ENCODE results near the gene ING3. TPM values are rescaled to one million over a fixed set of nuclear protein-coding genes. Genes with fewer than 3 reads are reported as not detected.
A peak's percentile ranks its signal among the peaks of the same experiment; 100 is the strongest.

ING3 gene
- total RNA-seq, 1 donor from 2014 or later: 27.4 TPM

DNA sequence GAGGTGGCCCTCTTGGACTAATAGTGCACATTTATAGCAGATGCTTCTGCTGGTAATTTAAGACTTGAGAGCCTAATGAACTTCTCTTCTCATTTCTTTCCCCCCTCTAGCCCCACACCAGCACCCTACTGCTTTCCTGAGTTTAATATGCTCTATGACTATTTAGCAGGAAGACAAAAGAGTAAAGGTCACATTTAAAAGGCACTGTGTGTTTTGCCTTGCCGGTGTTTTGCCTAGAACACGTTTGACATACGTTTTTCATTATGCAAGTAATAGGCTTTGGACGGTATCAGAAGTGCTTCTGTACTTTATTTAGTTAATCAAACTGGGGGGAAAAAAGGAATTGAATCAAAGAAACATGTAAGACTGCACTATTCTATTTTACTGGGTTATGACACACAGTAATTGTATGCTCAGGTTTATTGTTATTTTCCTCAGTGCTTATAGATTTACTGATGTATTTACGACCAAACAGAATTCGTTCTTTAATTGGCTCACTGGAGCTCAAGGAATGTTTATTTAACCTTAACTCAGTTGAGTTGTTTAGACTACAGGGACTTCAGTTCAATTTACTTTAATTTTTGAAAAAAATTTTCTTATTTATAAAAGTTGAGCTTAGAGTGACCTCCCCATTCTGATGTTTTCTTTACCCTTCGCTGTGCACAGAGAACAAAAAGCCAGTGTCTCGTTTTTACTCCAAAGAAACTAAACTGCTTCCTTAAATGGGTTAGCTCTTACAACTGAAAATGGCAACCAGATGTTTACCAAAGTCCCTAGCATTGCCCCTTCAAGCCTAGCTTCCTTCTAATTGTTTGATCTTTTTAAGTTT is 73.3 kb downstream of the ING3 start:
- DNase-seq (ENCODE audit: low spot score, unreplicated experiment): no peak
- no peak overlapping the region for H3K4me3 Mint-ChIP-seq (ENCODE audit: low read depth)
- peaks cover 46% of the 10 kb centered on the region for H3K4me1 Mint-ChIP-seq (ENCODE audit: low read depth)
- TF ChIP-seq, protein P1, sequence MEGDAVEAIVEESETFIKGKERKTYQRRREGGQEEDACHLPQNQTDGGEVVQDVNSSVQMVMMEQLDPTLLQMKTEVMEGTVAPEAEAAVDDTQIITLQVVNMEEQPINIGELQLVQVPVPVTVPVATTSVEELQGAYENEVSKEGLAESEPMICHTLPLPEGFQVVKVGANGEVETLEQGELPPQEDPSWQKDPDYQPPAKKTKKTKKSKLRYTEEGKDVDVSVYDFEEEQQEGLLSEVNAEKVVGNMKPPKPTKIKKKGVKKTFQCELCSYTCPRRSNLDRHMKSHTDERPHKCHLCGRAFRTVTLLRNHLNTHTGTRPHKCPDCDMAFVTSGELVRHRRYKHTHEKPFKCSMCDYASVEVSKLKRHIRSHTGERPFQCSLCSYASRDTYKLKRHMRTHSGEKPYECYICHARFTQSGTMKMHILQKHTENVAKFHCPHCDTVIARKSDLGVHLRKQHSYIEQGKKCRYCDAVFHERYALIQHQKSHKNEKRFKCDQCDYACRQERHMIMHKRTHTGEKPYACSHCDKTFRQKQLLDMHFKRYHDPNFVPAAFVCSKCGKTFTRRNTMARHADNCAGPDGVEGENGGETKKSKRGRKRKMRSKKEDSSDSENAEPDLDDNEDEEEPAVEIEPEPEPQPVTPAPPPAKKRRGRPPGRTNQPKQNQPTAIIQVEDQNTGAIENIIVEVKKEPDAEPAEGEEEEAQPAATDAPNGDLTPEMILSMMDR (IDR thresholded peaks at IDR 0.05; ENCODE audit: unreplicated experiment): no peak
- H3K9me3 Mint-ChIP-seq (ENCODE audit: low read depth): peaks cover 10% of the 10 kb centered on the region
- no peaks in the 10 kb centered on the region for H3K27me3 Mint-ChIP-seq
- peaks cover 3% of the 10 kb centered on the region for H3K36me3 Mint-ChIP-seq (ENCODE audit: insufficient read depth)
- peak overlapping the region; percentile 63 for H3K27ac Mint-ChIP-seq

DNA sequence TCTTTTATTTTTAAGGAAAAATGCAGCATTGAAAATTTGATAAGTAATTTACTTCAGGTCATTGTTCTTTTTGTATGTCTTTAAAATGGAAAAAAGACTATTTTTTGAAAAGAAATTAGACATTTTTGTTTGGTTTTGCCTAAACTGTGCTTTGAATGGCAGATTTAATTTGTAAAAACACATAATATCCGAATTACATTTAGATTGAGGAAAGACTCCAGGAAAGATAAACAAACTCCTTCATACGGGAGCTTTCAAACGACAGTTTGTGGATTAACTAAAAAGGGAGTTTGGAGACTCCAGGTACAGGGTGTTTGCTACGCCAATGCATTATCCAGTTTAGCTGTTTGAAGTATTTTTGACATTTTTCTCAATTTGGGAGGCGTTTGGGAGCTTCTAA is 74.0 kb downstream of the ING3 start:
- peaks cover 3% of the 10 kb centered on the region for H3K36me3 Mint-ChIP-seq (ENCODE audit: insufficient read depth)
- H3K27me3 Mint-ChIP-seq: no peaks in the 10 kb centered on the region
- peak overlapping the region; percentile 63 for H3K27ac Mint-ChIP-seq
- H3K4me1 Mint-ChIP-seq (ENCODE audit: low read depth): peaks cover 51% of the 10 kb centered on the region
- no peak overlapping the region for H3K4me3 Mint-ChIP-seq (ENCODE audit: low read depth)
- DNase-seq (ENCODE audit: low spot score, unreplicated experiment): no peak
- H3K9me3 Mint-ChIP-seq (ENCODE audit: low read depth): peaks cover 10% of the 10 kb centered on the region
- TF ChIP-seq, protein P1 (IDR thresholded peaks at IDR 0.05; ENCODE audit: unreplicated experiment): no peak

DNA sequence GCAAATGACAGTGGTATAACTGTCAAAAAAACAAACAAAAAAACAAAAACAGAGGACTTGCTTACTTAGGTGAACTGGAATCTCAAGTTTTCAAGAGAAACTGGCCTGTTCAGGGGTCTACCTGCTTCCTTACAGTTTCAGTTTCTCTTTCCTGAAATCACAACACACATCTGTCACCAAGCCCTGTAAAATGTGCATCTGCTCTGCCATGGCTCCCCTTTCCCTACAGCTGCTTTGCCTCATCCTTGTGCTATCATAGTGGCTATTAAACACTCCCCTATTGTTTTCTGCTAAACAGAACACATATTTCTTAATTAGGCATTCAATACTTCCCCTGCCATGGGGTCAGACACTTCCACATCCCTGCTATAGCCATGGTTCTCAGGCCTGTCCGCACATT is 75.6 kb downstream of the ING3 start:
- TF ChIP-seq, protein P1 (IDR thresholded peaks at IDR 0.05; ENCODE audit: unreplicated experiment): no peak
- no peak for DNase-seq (ENCODE audit: low spot score, unreplicated experiment)
- Mint-ChIP-seq H3K4me1 (ENCODE audit: low read depth) (peaks cover 51% of the 10 kb centered on the region), H3K27me3 (no peaks in the 10 kb centered on the region), H3K36me3 (ENCODE audit: insufficient read depth) (peaks cover 3% of the 10 kb centered on the region), H3K9me3 (ENCODE audit: low read depth) (peaks cover 10% of the 10 kb centered on the region), H3K4me3 (ENCODE audit: low read depth) (no peak overlapping the region), H3K27ac (peak overlapping the region; percentile 50)

DNA sequence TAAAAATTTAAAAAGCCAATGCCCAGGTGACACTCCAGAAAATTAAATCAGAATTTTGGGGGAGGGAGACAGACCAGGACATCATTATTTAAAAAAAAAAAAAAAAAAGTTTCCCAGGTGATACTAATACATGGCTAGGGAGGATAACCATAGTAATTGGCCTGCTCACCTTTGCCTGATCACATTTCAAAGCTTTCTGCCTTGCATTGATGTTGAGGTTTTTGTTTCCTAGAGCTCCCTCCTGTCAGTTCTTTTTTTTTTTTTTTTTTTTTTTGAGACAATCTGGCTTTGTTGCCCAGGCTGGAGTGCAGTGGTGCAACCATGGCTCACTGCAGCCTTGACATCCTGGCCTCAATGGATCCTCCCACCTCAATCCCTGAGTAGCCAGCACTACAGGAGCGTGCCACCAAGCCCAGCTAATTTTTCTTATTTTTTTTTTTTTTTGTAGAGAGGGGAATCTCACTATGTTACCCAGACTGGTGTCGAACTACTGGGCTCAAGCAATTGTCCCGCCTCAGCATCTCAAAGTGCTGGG is 76.1 kb downstream of the ING3 start:
- TF ChIP-seq, protein P1 (IDR thresholded peaks at IDR 0.05; ENCODE audit: unreplicated experiment): no peak
- no peak overlapping the region for H3K27ac Mint-ChIP-seq
- H3K9me3 Mint-ChIP-seq (ENCODE audit: low read depth): peaks cover 10% of the 10 kb centered on the region
- H3K4me1 Mint-ChIP-seq (ENCODE audit: low read depth): peaks cover 50% of the 10 kb centered on the region
- DNase-seq (ENCODE audit: low spot score, unreplicated experiment): no peak
- H3K4me3 Mint-ChIP-seq (ENCODE audit: low read depth): no peak overlapping the region
- H3K36me3 Mint-ChIP-seq (ENCODE audit: insufficient read depth): peaks cover 3% of the 10 kb centered on the region
- H3K27me3 Mint-ChIP-seq: no peaks in the 10 kb centered on the region

Other genes starting within 250 kb of the ING3 start
- 23.2 and 25.3 TPM in 2 replicates for gene TSPAN12, start 92.6 kb upstream of the ING3 start, total RNA-seq
- gene CPED1, start 37.9 kb downstream of the ING3 start, total RNA-seq: 0.80 and 1.1 TPM in 2 replicates

Data from progenitor cell of endocrine pancreas (in vitro differentiated cells).